ENCODE data around the gene SCIN.

GRCh38 chr7:12582362-12582761 is 11.8 kb downstream of the SCIN start:
- no peak for TF ChIP-seq GATA2 (IDR thresholded peaks at IDR 0.05; ENCODE audit: low read depth, low read length)
- TF ChIP-seq GATA3 (IDR thresholded peaks at IDR 0.05; ENCODE audit: low read depth, low read length): no peak

Data from SH-SY5Y (cell line).